MM.1S (cell line): Measurements from ENCODE around the gene STX7.

Source experiments
- DNase-seq: peaks from one replicate; pipeline ENCODE4 v3.0.0-alpha.2; 2015
- H2AFZ ChIP-seq: fragments of 300-600 bp; sonication (generic); 2 replicates; pipeline ENCODE4 v1.6.0; 2016; ENCODE audit warnings: antibody characterized with exemption, low read length
- H3F3A ChIP-seq: fragments of 300-600 bp; sonication (generic); 2 replicates; pipeline ENCODE4 v1.6.1; 2016; ENCODE audit warnings: mild to moderate bottlenecking, antibody characterized with exemption, low read length, moderate library complexity, mixed read lengths; ENCODE audit not compliant: insufficient read depth
- H3K27ac ChIP-seq: fragments of 300-600 bp; sonication (generic); 2 replicates; pipeline ENCODE4 v1.5.1; 2016; ENCODE audit warnings: mild to moderate bottlenecking, low read length
- H3K27me3 ChIP-seq: fragments of 300-600 bp; sonication (generic); replicated peaks from 2 replicates; pipeline ENCODE4 v1.6.0; 2016; ENCODE audit warnings: low read length; ENCODE audit not compliant: insufficient read depth
- H3K36me3 ChIP-seq: fragments of 300-600 bp; sonication (generic); replicated peaks from 2 replicates; pipeline ENCODE4 v1.6.1; 2016; ENCODE audit warnings: mild to moderate bottlenecking, low read length, mixed read lengths; ENCODE audit not compliant: insufficient read depth
- H3K4me1 ChIP-seq: fragments of 300-600 bp; sonication (generic); 2 replicates; pipeline ENCODE4 v1.6.1; 2016; ENCODE audit warnings: low read length, mixed read lengths
- H3K4me2 ChIP-seq: fragments of 300-600 bp; sonication (generic); 2 replicates; pipeline ENCODE4 v1.6.0; 2016; ENCODE audit warnings: low read depth, low read length
- H3K4me3 ChIP-seq: fragments of 300-600 bp; sonication (generic); 2 replicates; pipeline ENCODE4 v1.5.1; 2016; ENCODE audit warnings: low read length, mixed read lengths
- H3K79me2 ChIP-seq: fragments of 300-600 bp; sonication (generic); 2 replicates; pipeline ENCODE4 v1.6.1; 2016; ENCODE audit warnings: mixed run types, low read length, mixed read lengths
- H3K9ac ChIP-seq: fragments of 300-600 bp; sonication (generic); 2 replicates; pipeline ENCODE4 v1.6.1; 2016; ENCODE audit warnings: low read length, mixed read lengths
- H3K9me2 ChIP-seq: fragments of 300-600 bp; sonication (generic); replicated peaks from 2 replicates; pipeline ENCODE4 v1.6.1; 2016; ENCODE audit warnings: mild to moderate bottlenecking, low read length, mixed read lengths; ENCODE audit not compliant: insufficient read depth
- H3K9me3 ChIP-seq: fragments of 300-600 bp; sonication (generic); replicated peaks from 2 replicates; pipeline ENCODE4 v1.6.1; 2016; ENCODE audit warnings: mild to moderate bottlenecking, low read length, mixed read lengths; ENCODE audit not compliant: insufficient read depth
- H4K20me1 ChIP-seq: fragments of 300-600 bp; sonication (generic); 2 replicates; pipeline ENCODE4 v1.6.1; 2016; ENCODE audit warnings: mild to moderate bottlenecking, low read length, moderate library complexity, mixed read lengths; ENCODE audit not compliant: insufficient read depth
- CTCF ChIP-seq: fragments of 300-600 bp; sonication (generic); IDR thresholded peaks from 2 replicates; pipeline ENCODE4 v1.5.1; 2016; ENCODE audit warnings: antibody characterized with exemption, low read length, mixed read lengths
- EZH2 ChIP-seq: fragments of 300-600 bp; sonication (generic); optimal IDR thresholded peaks from 2 replicates; pipeline ENCODE3; 2017; ENCODE audit warnings: low read depth, mild to moderate bottlenecking, antibody characterized with exemption, low read length, mixed read lengths
- EZH2phosphoT487 ChIP-seq: fragments of 300-600 bp; sonication (generic); IDR thresholded peaks from 2 replicates; pipeline ENCODE4 v1.6.1; 2018; ENCODE audit warnings: antibody characterized with exemption, low read length

Gene STX7

GRCh38 chr6:132412656-132413498 is 100.0 kb downstream of the STX7 start:
- H3K4me1 ChIP-seq = no peaks in the 10 kb centered on the region
- no peak overlapping the region for H2AFZ ChIP-seq
- no peaks in the 10 kb centered on the region for H3K27me3 ChIP-seq
- no peak overlapping the region for H3K9ac ChIP-seq
- H3K4me2 ChIP-seq = no peak overlapping the region
- H3K79me2 ChIP-seq = no peaks in the 10 kb centered on the region
- H3K27ac ChIP-seq = no peak overlapping the region
- no peak for DNase-seq
- H3K4me3 ChIP-seq = no peak overlapping the region
- TF ChIP-seq EZH2phosphoT487 = no peak
- TF ChIP-seq EZH2 = no peak
- no peak for TF ChIP-seq CTCF
- no peaks in the 10 kb centered on the region for H3K9me3 ChIP-seq
- H3K36me3 ChIP-seq = no peaks in the 10 kb centered on the region
- H3F3A ChIP-seq = no peaks in the 10 kb centered on the region
- H3K9me2 ChIP-seq = no peaks in the 10 kb centered on the region
- no peaks in the 10 kb centered on the region for H4K20me1 ChIP-seq

- Histone ChIP-seq H3K27me3 (no peaks in the 10 kb centered on the region), H3K9me3 (no peaks in the 10 kb centered on the region), H3K9ac (no peak overlapping the region), H2AFZ (no peak overlapping the region), H3F3A (no peaks in the 10 kb centered on the region), H3K79me2 (no peaks in the 10 kb centered on the region), H3K36me3 (no peaks in the 10 kb centered on the region), H3K9me2 (no peaks in the 10 kb centered on the region), H3K4me3 (no peak overlapping the region), H3K27ac (no peak overlapping the region), H4K20me1 (no peaks in the 10 kb centered on the region), H3K4me1 (no peaks in the 10 kb centered on the region), H3K4me2 (no peak overlapping the region)
- DNase-seq = no peak
- TF ChIP-seq CTCF (no peak), EZH2 (no peak), EZH2phosphoT487 (no peak)
Observed at GRCh38 chr6:132411296-132411695, 101.6 kb downstream of the STX7 start.

DNA sequence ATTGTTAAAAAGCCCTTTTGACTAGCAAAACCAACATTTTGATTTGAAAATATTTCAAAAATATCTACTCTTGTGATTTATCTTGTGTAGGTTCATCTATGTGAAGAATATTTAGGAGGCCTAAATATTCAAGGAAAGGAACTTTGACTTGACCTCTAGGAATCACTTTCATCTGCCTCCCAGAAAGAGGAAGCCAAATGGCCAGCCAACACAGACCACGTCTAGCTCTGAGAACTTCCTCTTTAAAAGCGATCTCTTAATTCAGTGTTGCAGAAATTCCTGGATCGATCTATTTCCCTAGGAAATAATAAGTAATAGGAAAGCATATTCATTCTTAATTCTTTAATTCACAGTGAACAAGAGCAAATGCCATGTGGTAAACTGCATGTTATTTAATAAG is 102.1 kb downstream of the STX7 start:
- H4K20me1 ChIP-seq = no peaks in the 10 kb centered on the region
- 0 out of 2 replicates have a peak, but pooled peaks cover under 1% of the 10 kb centered on the region for H3K4me1 ChIP-seq
- H3K4me3 ChIP-seq = no peak overlapping the region
- H3K79me2 ChIP-seq = no peaks in the 10 kb centered on the region
- H3K27me3 ChIP-seq = no peaks in the 10 kb centered on the region
- no peak overlapping the region for H3K27ac ChIP-seq
- no peak overlapping the region for H3K9ac ChIP-seq
- H3K9me2 ChIP-seq = no peaks in the 10 kb centered on the region
- H2AFZ ChIP-seq = no peak overlapping the region
- TF ChIP-seq EZH2 = no peak
- no peak for TF ChIP-seq CTCF
- no peak for TF ChIP-seq EZH2phosphoT487
- no peak for DNase-seq
- H3F3A ChIP-seq = no peaks in the 10 kb centered on the region
- no peaks in the 10 kb centered on the region for H3K9me3 ChIP-seq
- no peak overlapping the region for H3K4me2 ChIP-seq
- no peaks in the 10 kb centered on the region for H3K36me3 ChIP-seq
